ENCODE results near the gene SCGN.

Gene SCGN

GRCh38 chr6:25684565-25684964 lies 32.5 kb downstream of the SCGN start:
- no peak for DNase-seq (ENCODE audit: low read depth, low spot score)
- Histone ChIP-seq H3K4me3 (no peak overlapping the region), H3K9me3 (ENCODE audit: low read depth, low read length) (no peaks in the 10 kb centered on the region), H3K36me3 (ENCODE audit: insufficient read depth, low read length) (no peaks in the 10 kb centered on the region), H3K27ac (peak overlapping the region; percentile 84; the same call in 1 of the 2 replicates), H3K9ac (ENCODE audit: insufficient read length) (no peak overlapping the region)
- TF ChIP-seq FOXP2 (optimal IDR thresholded peaks at IDR 0.05; ENCODE audit: control extremely low read depth, extremely low read length, insufficient read depth) (no peak), POLR2AphosphoS5 (IDR thresholded peaks at IDR 0.05; ENCODE audit: borderline replicate concordance, low read depth, low read length) (no peak), EZH2 (IDR thresholded peaks at IDR 0.05) (no peak)

- Histone ChIP-seq H3K9ac (ENCODE audit: insufficient read length) (peak overlapping the region; percentile 26), H3K4me3 (peak overlapping the region; percentile 29; the same call in 1 of the 2 replicates), H3K36me3 (ENCODE audit: insufficient read depth, low read length) (no peaks in the 10 kb centered on the region), H3K27ac (peak overlapping the region; percentile 84), H3K9me3 (ENCODE audit: low read depth, low read length) (no peaks in the 10 kb centered on the region)
- TF ChIP-seq FOXP2 (optimal IDR thresholded peaks at IDR 0.05; ENCODE audit: control extremely low read depth, extremely low read length, insufficient read depth) (no peak), EZH2 (IDR thresholded peaks at IDR 0.05) (no peak), POLR2AphosphoS5 (IDR thresholded peaks at IDR 0.05; ENCODE audit: borderline replicate concordance, low read depth, low read length) (no peak)
- DNase-seq (ENCODE audit: low read depth, low spot score) = no peak
These were observed 33.2 kb downstream of the SCGN start for GRCh38 chr6:25685251-25685650.

- no peaks in the 10 kb centered on the region for H3K36me3 ChIP-seq (ENCODE audit: insufficient read depth, low read length)
- H3K9me3 ChIP-seq (ENCODE audit: low read depth, low read length) = no peaks in the 10 kb centered on the region
- no peak for DNase-seq (ENCODE audit: low read depth, low spot score)
- H3K4me3 ChIP-seq = no peak overlapping the region
- no peak overlapping the region for H3K9ac ChIP-seq (ENCODE audit: insufficient read length)
- no peak overlapping the region for H3K27ac ChIP-seq
- TF ChIP-seq EZH2 (IDR thresholded peaks at IDR 0.05) (no peak), FOXP2 (optimal IDR thresholded peaks at IDR 0.05; ENCODE audit: control extremely low read depth, extremely low read length, insufficient read depth) (no peak), POLR2AphosphoS5 (IDR thresholded peaks at IDR 0.05; ENCODE audit: borderline replicate concordance, low read depth, low read length) (no peak)
These were observed 33.9 kb downstream of the SCGN start for GRCh38 chr6:25685896-25686295.

- DNase-seq (ENCODE audit: low read depth, low spot score) = no peak
- H3K9me3 ChIP-seq (ENCODE audit: low read depth, low read length) = no peaks in the 10 kb centered on the region
- no peak overlapping the region for H3K4me3 ChIP-seq
- TF ChIP-seq FOXP2 (optimal IDR thresholded peaks at IDR 0.05; ENCODE audit: control extremely low read depth, extremely low read length, insufficient read depth) (no peak), EZH2 (IDR thresholded peaks at IDR 0.05) (no peak), POLR2AphosphoS5 (IDR thresholded peaks at IDR 0.05; ENCODE audit: borderline replicate concordance, low read depth, low read length) (no peak)
- no peak overlapping the region for H3K9ac ChIP-seq (ENCODE audit: insufficient read length)
- no peaks in the 10 kb centered on the region for H3K36me3 ChIP-seq (ENCODE audit: insufficient read depth, low read length)
- H3K27ac ChIP-seq = no peak overlapping the region
These were observed 34.8 kb downstream of the SCGN start for GRCh38 chr6:25686856-25687255.

GRCh38 chr6:25689966-25690365 lies 38.0 kb downstream of the SCGN start:
- Histone ChIP-seq H3K9me3 (ENCODE audit: low read depth, low read length) (no peaks in the 10 kb centered on the region), H3K4me3 (no peak overlapping the region), H3K9ac (ENCODE audit: insufficient read length) (no peak overlapping the region), H3K36me3 (ENCODE audit: insufficient read depth, low read length) (no peaks in the 10 kb centered on the region), H3K27ac (no peak overlapping the region)
- no peak for DNase-seq (ENCODE audit: low read depth, low spot score)
- no peak for TF ChIP-seq EZH2 (IDR thresholded peaks at IDR 0.05)
- TF ChIP-seq FOXP2 (optimal IDR thresholded peaks at IDR 0.05; ENCODE audit: control extremely low read depth, extremely low read length, insufficient read depth) = no peak
- TF ChIP-seq POLR2AphosphoS5 (IDR thresholded peaks at IDR 0.05; ENCODE audit: borderline replicate concordance, low read depth, low read length) = no peak

- no peak overlapping the region for H3K9ac ChIP-seq (ENCODE audit: insufficient read length)
- no peak overlapping the region for H3K27ac ChIP-seq
- H3K4me3 ChIP-seq = no peak overlapping the region
- TF ChIP-seq EZH2 (IDR thresholded peaks at IDR 0.05) = no peak
- no peak for TF ChIP-seq POLR2AphosphoS5 (IDR thresholded peaks at IDR 0.05; ENCODE audit: borderline replicate concordance, low read depth, low read length)
- TF ChIP-seq FOXP2 (optimal IDR thresholded peaks at IDR 0.05; ENCODE audit: control extremely low read depth, extremely low read length, insufficient read depth) = no peak
- no peaks in the 10 kb centered on the region for H3K9me3 ChIP-seq (ENCODE audit: low read depth, low read length)
- H3K36me3 ChIP-seq (ENCODE audit: insufficient read depth, low read length) = no peaks in the 10 kb centered on the region
- DNase-seq (ENCODE audit: low read depth, low spot score) = no peak
These were observed 39.9 kb downstream of the SCGN start for GRCh38 chr6:25691894-25692293.

- Histone ChIP-seq H3K9me3 (ENCODE audit: low read depth, low read length) (no peaks in the 10 kb centered on the region), H3K9ac (ENCODE audit: insufficient read length) (no peak overlapping the region), H3K36me3 (ENCODE audit: insufficient read depth, low read length) (no peaks in the 10 kb centered on the region), H3K4me3 (no peak overlapping the region), H3K27ac (no peak overlapping the region)
- no peak for DNase-seq (ENCODE audit: low read depth, low spot score)
- no peak for TF ChIP-seq EZH2 (IDR thresholded peaks at IDR 0.05)
- no peak for TF ChIP-seq POLR2AphosphoS5 (IDR thresholded peaks at IDR 0.05; ENCODE audit: borderline replicate concordance, low read depth, low read length)
- no peak for TF ChIP-seq FOXP2 (optimal IDR thresholded peaks at IDR 0.05; ENCODE audit: control extremely low read depth, extremely low read length, insufficient read depth)
These were observed 40.5 kb downstream of the SCGN start for GRCh38 chr6:25692472-25692871.

- H3K27ac ChIP-seq = no peak overlapping the region
- DNase-seq (ENCODE audit: low read depth, low spot score) = no peak
These were observed 42.4 kb downstream of the SCGN start for GRCh38 chr6:25694366-25694765.

GRCh38 chr6:25695671-25696070 lies 43.7 kb downstream of the SCGN start:
- no peaks in the 10 kb centered on the region for H3K36me3 ChIP-seq (ENCODE audit: insufficient read depth, low read length)
- H3K9ac ChIP-seq (ENCODE audit: insufficient read length) = no peak overlapping the region
- no peak for DNase-seq (ENCODE audit: low read depth, low spot score)
- H3K27ac ChIP-seq = no peak overlapping the region
- no peaks in the 10 kb centered on the region for H3K9me3 ChIP-seq (ENCODE audit: low read depth, low read length)
- no peak overlapping the region for H3K4me3 ChIP-seq
- TF ChIP-seq EZH2 (IDR thresholded peaks at IDR 0.05) = no peak
- no peak for TF ChIP-seq FOXP2 (optimal IDR thresholded peaks at IDR 0.05; ENCODE audit: control extremely low read depth, extremely low read length, insufficient read depth)
- no peak for TF ChIP-seq POLR2AphosphoS5 (IDR thresholded peaks at IDR 0.05; ENCODE audit: borderline replicate concordance, low read depth, low read length)

More at GRCh38 chr6:25694366-25694765, 42.4 kb downstream of the SCGN start:
- TF ChIP-seq POLR2AphosphoS5 (IDR thresholded peaks at IDR 0.05; ENCODE audit: borderline replicate concordance, low read depth, low read length) = no peak
- TF ChIP-seq FOXP2 (optimal IDR thresholded peaks at IDR 0.05; ENCODE audit: control extremely low read depth, extremely low read length, insufficient read depth) = no peak
- no peak for TF ChIP-seq EZH2 (IDR thresholded peaks at IDR 0.05)
- Histone ChIP-seq H3K9ac (ENCODE audit: insufficient read length) (no peak overlapping the region), H3K9me3 (ENCODE audit: low read depth, low read length) (no peaks in the 10 kb centered on the region), H3K4me3 (no peak overlapping the region), H3K36me3 (ENCODE audit: insufficient read depth, low read length) (no peaks in the 10 kb centered on the region)
